Stimulated activated CD8-positive, alpha-beta memory T cell treated with anti-CD3 and anti-CD28 coated beads, Interleukin-12 subunit alpha, Interleukin-12 subunit beta, amount 100 ng/mL, for 4 hours (primary cell): ENCODE results near the gene KRT7.
"Not testable (repeated sequence)": the region's sequence is repeated elsewhere in the genome, so short reads cannot be mapped to it uniquely, and the experiment has no call there.

Experiments
- DNase-seq: peaks from one replicate; pipeline ENCODE4 v3.0.0-alpha.2; 2020; ENCODE audit warnings: low read depth

KRT7 gene

DNA sequence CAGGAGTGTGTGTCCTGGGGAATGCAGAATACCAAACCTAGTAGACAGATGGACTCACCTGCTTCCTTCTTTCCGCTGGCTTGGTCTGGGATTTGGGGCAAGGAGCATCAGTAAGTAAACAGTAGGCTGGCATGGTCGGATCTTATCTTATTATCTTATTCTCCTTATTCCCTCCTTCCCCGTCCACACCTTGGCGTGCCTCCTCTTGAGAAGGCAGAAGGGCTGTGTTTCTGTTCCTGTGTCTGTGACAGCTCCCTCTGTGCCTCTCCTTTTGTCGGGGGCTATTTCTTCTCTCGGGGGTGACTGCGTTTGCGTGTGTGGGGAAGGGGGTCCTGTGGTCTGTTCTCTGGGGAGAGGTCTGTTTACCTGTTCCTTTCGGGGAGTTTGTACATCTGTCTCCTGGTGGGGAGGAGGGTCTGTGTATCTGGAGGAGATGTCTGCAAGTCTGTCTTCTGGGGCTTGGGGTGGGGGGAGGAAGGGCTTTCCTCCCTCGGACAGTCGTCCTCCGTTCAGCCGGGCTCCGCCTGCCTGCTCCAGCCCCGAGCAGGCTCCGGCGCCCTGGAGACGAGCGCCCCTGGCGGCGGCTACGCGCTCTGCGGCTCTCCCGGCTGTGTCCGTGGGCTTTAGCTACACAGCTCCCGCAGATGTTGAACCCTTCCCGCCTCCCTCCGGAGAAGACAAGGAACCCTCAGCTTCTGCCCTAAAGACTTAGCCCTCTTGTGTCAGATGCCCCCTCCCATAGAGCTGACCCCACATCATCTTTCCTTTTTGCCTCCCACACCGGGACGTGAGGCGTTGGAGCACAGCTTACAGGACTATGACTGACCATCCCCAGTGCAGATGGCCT lies 45.8 kb downstream of the KRT7 start:
- DNase-seq, result peak; percentile 47

DNA sequence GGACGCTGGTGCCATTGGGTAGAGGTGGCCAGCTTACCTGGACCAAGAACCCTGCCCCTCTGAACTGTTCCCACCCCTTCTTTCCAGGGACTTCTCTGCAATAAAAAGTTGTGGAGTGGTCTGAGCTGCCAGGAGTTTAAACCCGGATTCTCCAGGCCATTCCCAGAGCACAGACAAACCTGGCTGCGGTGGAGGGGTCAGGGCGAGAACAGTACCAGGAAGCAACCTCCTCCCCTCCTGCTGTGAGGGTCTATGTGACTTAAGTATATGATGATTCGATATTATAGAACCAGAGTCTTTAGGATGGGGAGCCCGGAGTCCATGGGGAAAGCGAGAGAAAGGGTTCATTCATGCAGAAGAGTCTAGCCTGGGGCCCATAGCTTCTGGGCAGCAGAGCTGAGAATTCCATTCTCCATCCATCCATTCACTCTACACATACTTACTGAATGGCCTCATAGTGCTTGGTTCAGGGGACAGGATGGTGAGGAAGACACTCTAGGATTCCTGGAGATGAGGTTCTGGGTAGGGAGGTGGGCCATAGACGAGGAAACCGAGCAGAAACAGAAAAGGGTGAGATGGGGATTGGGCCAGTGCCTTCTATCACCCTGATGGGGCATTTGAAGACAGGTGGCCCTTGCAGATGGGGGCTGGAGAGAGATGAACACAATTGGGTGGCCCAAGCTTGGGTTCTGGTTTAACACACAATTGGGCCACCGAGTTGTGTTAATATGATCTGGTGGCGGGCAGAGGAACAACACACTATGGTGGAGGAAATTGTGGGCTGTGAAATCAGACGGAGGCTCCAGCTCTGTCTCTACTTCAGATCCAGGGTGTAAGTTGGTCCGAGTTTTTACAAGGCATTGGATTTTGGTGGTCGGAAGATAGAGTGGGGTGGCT lies 46.6 kb downstream of the KRT7 start:
- DNase-seq, result no peak

DNA sequence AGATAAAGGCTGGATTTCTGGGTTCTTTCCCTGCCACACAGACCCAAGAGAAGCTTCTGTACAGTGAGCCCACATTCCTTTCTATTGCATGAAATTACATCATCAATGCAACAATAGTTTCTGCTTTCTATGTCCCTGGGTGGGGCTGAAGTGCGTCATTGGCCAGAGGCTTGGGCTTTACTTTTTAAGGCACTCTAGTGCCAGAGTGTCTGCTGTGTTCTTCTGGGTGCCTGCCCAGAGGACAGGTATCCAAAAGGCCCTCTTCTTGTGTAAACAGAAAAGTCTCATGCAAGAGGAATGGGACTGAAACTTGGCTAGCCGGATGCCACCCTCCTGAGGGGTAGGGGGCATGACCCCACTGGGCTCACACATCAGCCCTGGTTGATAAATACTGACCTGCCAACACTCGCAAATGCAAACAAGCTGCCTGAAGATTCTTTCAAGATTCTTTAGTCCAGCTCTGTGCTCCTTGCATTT lies 47.3 kb downstream of the KRT7 start:
- DNase-seq, result no peak

DNA sequence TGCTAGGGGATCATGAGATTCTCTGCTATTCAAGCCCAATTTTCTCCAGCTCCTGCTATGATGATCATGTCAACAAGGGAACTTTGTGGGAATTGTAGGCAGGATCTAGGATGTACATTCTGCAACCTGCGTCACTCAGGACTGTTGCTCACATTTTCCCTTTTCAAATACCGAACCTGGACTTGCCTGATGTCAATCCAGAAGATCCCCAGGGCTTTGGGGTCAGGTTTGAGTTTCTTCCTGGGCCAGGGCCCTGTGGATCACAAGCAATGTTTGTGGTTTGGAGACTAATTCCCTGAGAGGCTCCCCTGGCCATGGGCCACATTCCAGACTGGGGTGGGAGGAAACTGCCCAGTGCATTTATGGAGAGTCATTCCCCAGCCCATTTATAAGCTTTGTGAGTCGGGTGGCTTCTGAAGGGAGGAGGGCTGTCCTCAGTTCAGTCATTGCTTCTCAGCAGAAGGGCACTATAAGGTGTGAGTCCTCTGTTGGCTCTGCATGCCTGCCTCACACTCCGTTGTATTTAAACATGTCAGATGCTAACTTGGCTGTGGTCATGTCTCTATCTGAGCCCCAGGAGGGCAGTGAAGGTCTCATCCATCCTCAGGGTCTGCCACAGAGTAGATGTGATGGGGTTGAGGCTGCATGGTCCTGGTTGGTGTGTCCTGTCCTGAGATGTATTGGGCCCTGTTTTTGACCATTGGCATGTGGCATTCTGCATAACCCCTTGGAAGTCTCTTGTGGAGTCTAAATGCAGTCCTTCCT lies 47.9 kb downstream of the KRT7 start:
- DNase-seq, result no peak

DNA sequence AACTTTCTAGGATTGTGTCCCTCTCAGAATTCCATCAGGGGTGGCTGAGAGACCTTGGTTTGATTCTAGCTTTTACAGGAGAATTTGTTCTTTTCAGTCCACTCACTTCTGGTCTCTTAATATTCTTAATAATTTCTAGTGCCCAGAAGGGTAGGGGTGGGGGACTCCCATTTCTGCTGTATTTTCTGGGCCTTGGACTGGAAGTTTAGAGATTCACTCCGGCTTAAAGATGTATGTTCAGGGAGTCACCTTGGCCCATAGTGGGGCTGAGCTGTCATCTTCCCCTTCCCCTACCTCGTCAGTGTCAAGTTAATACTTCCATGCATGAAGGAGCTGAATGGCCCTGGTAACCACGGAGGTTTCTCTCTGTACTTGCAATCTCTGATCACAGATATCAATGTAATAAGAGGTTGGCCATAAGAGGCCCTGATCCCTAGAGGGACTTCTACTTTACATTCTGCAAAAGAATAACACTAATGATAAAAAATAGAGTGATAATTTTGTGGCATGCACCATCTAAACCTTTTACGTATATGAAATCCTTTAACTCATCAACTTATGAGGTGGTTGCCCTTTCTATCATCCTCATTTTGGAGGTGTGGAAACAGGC lies 51.6 kb downstream of the KRT7 start:
- DNase-seq, result no peak

DNA sequence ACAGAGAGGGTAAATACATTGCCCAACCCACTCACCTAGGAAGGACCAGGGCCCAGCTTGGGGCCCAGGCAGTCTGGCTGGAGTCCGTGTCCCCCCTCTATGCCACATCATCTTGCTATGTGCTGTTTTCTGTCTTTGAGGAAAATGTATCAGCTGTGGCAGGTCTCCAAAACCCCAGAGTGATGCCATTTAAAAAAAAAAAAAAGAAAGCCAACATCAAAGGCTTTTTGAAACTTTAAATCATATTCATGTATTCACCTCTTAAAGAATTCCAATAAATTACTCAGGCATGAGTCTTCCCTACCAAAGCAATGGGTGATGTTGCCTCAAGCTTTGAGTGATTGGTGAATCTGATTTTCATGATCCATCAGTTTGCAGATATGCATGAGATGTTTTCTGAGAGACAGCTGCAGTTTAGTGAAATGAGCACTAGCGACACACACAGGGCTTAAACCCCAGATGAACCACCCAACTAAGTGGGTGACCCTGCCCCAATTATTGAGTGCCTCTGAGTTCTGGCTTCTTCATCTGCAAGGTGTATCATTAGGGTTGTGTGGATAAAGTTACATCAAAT lies 52.2 kb downstream of the KRT7 start:
- DNase-seq, result no peak

DNA sequence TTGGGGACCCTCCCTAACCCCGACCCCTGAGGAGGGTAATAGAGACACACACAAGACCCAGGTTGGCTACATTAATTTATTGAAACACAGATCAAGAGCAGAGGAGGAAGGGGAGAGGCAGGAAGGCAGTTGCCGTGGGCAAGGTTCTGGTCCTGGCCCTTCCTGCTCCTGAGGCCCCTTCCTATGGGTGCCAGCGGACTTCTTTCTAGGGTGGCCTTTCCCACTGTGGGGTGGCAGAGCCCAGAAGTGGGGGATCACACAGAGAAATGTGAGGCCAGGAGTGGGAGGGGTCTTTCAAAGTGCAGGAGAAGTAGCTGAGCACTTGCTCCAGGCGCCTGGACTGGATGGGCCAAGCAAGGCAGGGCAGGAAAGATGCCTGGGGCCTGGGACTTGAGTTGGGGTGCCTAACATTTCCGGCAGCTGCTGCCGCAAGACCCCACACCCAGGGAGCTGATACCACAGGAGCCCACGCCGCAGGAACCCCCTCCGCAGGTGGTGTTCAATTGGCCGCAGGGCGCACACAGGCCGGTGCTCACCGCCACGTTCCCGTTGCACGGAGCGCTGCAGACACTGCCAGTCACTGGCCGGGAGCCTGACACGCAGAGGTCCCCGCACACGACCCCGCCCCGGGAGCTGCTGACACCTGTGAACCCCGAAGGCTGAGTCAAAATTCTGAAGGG lies 52.9 kb downstream of the KRT7 start:
- no peak for DNase-seq

DNA sequence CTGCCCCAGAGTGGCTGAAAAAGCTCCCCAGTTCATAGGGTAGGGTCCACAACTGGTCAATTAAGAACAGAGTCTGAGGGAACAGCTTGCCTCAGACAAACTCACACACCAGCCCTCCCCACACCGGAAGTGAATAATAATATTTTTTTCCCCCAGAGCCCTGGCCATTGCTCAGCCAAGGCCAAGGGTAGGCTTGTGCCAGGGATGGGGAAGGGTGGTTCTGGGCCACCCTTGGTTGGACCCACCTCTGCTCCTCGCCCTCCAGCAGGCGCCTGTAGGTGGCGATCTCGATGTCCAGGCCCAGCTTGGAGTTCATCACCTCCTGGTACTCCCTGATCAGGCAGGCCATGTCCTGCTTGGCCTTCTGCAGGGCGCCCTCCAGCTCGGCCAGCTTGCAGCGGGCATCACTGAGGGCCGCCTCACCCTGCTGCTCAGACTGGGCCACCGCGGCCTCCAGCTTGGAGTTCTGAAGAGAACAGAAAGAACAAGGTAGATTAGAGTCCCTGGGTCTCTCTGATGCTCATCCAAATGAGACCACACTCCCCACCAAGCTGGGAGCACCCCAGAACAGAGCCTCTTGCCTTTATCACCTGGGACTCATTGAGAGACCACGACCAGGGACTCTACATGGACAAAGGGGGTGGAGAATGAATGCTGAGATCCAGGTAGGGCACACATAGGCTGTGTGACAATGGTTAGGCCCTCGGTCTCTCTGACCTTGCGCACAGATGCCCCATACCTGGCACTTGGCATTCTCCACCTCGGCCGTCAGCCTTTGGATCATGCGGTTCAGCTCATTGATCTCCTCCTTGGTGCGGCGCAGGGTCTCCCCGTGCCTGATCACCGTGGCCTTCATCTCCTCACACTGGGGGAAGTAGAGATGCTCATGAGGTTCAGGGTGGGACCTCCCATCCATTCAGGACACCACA lies 54.1 kb downstream of the KRT7 start:
- not testable (repeated sequence) for DNase-seq

DNA sequence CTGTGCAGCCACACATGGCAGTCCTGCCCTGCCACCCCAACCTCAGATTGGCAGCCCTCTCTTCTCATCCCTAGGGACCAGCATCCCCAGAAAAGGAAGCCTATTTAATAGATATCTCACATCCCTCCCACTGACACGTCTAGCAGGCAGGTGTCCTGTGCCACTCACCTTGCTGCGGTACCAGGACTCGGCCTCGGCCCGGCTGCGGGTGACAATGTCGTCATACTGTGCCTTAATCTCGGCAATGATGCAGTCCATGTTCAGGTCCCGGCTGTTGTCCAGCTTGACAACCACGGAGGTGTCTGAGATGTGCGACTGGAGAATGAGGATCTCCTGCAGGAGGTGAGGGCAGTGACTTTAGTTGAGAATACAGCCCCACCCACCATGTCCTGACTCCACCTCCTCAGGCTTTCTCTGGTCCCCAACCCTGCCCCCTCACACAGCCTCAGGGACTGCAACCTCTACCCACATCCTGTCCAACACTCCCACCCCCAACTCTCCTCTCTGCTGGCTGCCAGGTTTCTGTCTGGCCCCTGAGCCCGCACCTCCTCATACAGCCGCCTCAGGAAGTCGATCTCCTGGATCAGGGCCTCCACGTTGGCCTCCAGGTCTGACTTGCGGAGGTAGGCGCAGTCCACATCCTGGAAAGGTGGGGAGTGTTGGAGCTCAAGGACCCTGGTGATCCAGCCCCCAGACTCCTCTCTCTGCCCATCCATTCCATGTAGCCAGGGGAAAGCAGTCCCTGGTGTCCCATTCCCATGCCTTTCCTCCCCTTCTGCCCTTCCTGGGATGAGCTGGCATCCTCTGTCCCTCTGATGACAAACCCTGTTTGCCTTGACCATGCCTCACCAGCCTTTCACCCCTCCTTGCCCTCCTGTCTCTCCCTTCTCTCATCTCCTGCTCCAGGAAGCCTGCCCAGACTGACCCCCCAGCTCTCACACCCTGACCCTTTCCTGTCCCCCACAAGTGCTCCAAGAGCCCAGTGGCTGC lies 55.1 kb downstream of the KRT7 start:
- not testable (repeated sequence) for DNase-seq

DNA sequence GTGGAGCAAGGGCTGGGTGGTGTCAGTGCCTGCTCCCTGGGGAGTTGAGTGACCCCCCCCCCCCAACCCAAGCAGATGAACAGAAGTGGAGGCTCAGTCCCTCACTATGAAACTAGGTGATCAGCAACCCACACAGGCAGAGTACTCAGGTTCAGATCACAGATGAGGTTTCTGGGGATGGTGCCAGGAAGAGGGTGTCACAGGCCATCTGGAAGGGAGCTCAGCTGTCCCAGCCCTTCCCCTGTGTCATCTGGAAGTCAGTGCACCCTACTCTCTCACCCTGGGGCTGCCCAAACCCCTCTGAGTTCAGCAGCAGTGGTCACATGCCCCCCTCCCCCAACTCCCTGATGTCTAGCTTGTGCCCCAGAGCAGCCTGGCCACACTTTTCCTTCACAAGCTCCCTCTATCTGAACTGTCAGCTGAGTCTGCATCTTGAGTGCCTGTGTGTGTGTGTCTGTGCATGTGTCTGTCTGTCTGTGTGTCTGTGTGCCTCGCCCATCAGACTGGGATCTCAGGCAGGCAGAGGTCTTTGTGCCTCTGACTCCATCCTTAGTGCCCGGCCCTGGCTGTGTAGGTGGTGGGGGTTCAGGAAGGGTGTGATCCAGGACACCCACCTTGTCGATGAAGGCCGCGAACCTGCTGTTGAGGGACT lies 57.6 kb downstream of the KRT7 start:
- not testable (repeated sequence) for DNase-seq

DNA sequence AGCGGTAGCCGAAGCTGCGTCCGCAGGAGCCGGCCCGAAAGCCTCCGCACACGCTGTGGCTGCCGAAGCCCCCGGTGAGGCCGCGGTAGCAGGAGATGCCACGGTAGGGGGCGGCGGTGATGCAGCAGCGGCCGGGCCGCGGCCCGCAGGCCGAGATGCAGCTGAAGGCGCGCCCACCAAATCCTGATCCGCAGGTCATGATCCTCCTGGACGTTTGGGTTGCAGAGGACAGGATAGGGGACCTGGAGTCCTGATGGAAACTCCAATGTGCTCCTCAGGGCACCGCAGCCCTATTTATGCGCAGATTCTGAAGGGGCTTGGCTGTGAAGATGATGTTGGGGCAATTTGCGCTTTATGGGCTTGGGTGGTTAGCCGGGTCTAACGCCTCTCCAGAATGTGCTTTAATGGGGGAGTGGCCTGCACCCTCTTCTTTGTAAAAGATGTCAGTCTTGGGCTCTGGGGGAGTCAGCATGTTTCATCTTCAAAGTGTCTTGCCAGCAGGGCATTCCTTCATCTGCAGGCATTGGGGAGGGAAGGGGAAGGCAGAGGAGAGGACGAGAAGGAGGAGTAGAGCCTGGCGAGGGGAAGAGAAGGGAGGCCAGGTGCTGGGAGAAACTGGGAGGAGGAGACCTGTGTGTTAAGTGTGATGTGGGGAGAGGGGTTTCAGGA lies 58.4 kb downstream of the KRT7 start, which contains the start of gene KRT81:
Gene KRT81, minus strand, starts transcription at position 268 of the 669 bp plus-strand sequence. Its CDS starts 69 bp downstream, at position 199.
- no peak for DNase-seq

DNA sequence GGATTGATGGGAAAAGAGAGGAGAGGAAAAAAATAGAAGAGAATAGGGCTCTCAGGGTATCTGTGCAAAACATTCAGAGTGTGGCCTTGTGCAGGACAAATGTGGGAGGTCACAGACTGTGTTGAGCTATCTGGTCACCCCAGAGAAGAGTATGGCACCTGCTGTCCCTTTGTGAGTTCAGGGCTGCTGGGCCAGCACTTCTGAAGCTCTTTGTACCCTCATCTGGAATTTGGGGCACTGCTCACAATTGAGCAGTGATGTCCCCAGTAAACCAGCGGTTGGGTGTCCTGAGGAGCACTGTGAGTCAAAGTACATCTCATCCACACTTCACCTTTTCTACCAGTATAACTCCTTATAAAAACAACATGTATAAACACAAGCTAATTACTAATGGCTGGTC lies 60.9 kb downstream of the KRT7 start:
- DNase-seq, result no peak

DNA sequence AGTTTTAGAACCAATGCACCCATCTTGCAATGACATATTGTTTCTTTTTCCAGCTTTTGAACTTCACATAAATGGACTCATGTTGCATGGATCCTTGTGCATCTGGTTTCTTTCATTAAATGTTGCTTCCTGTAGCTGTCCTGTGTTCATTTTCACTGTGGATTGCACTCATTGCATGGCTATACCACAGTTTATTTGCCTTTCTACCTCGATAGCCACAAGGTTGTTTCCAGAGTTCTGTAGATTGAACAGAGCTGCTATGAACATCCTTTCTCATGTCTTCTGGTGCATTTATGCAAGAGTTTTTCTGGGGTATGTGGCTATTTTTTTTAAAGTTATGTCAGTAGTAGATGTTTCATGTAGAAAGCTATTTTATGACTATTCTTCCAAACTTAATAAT lies 61.8 kb downstream of the KRT7 start:
- DNase-seq, result no peak

DNA sequence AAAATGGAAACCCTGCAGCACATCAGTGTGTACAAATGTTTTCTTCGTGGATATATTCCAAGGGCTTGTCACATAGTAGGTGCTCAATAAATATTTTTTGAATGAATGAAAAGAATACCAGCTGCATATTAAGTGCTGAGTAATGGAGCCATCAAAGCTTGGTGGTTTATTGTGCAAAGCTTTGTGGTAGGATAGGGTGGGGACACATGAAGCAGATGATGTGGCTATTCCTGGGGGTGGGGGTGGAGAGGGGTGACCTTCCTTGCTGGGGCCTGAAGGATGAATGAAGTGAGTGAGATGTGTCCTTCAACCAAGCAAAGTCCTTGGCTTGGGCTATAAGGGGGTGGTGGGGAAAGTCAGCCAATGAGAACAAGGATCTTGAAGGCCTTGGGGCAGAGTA lies 62.6 kb downstream of the KRT7 start:
- DNase-seq, result no peak

DNA sequence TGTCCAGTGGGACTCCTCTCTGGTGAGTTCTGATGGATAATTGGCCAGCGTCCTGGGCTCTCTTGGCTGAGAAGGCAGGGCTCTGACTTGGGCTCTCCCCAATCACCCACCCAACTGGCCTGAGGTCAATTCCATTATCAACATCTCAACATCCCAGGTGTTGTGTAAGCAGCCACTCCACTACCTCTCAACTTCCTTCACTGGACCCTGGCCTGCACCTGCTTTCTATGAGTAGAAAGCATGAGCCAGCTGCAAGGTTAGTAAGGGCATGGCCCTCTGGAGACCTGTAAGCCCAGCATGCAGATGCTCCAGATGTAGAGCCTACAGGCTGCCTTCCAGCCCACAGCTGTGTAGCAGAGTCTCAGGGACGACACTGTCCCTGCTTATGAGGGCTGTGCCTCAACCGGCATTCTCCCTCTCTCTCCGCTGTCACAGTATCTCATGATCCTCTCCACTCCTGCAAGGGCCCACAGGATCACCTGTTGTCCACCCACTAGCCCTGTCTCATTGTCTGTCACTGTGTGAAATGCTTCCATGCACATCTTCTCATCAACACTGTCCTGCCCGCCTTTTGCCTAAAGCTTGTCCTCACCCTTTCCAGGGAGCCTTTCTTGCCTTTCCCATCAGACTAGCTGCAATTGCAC lies 63.7 kb downstream of the KRT7 start:
- DNase-seq, result no peak
